Measurements from ENCODE around the gene MORN1. TPM values are rescaled to one million over a fixed set of nuclear protein-coding genes. Genes with fewer than 3 reads are reported as not detected.

MORN1 gene
- total and polyA plus RNA-seq, 10 donors, result 1.9 to 13.5 (median 6.9) TPM

- H3K36me3 ChIP-seq, result no peaks in the 10 kb centered on the region
- TF ChIP-seq POLR2AphosphoS5 (IDR thresholded peaks at IDR 0.05) (no peak), POLR2A (IDR thresholded peaks at IDR 0.05) (no peak), CTCF (IDR thresholded peaks at IDR 0.05 in 8 of 11, conservative IDR thresholded peaks at IDR 0.05 in 3 of 11) (no peak)
- H3K27ac ChIP-seq, result no peak overlapping the region
- H3K9me3 ChIP-seq, result no peaks in the 10 kb centered on the region
- no peaks in the 10 kb centered on the region for H3K27me3 ChIP-seq (replicated peaks in 1 of 7)
- DNase-seq, result peak; percentile 66
- no peak overlapping the region for H3K4me3 ChIP-seq
- intact Hi-C loops (cut with DNase I; ENCODE audit: low total_unique reads), result no loop called here
- WGBS, 5 donors, result 82 to 91% (median 85%) methylated on average over 8 to 10 of the region's 10 CpGs
- no peaks in the 10 kb centered on the region for H3K4me1 ChIP-seq
These were observed 40.9 kb downstream of the MORN1 start for GRCh38 chr1:2350501-2350900.

GRCh38 chr1:2349806-2350205, 41.5 kb downstream of the MORN1 start:
- 86 to 93% (median 88%) methylated on average over 9 of the region's 9 CpGs for WGBS, 5 donors
- TF ChIP-seq POLR2A (IDR thresholded peaks at IDR 0.05), result no peak
- TF ChIP-seq POLR2AphosphoS5 (IDR thresholded peaks at IDR 0.05), result no peak
- TF ChIP-seq CTCF (IDR thresholded peaks at IDR 0.05 in 8 of 11, conservative IDR thresholded peaks at IDR 0.05 in 3 of 11), result no peak
- no peak overlapping the region for H3K27ac ChIP-seq

GRCh38 chr1:2348346-2349325, 42.7 kb downstream of the MORN1 start:
- TF ChIP-seq POLR2AphosphoS5 (IDR thresholded peaks at IDR 0.05) (no peak), POLR2A (IDR thresholded peaks at IDR 0.05) (no peak), CTCF (IDR thresholded peaks at IDR 0.05 in 8 of 11, conservative IDR thresholded peaks at IDR 0.05 in 3 of 11) (no peak)
- Histone ChIP-seq H3K36me3 (no peaks in the 10 kb centered on the region), H3K4me1 (no peaks in the 10 kb centered on the region), H3K27ac (no peak overlapping the region), H3K27me3 (replicated peaks in 1 of 7) (no peaks in the 10 kb centered on the region), H3K9me3 (no peaks in the 10 kb centered on the region), H3K4me3 (no peak overlapping the region)
- intact Hi-C loops (cut with DNase I; ENCODE audit: low total_unique reads), result no loop called here
- DNase-seq, result peak; percentile 51
- WGBS, 5 donors, result 90 to 95% (median 92%) methylated on average over 42 to 59 of the region's 59 CpGs

More at GRCh38 chr1:2349806-2350205, 41.5 kb downstream of the MORN1 start:
- Histone ChIP-seq H3K36me3 (no peaks in the 10 kb centered on the region), H3K9me3 (no peaks in the 10 kb centered on the region), H3K4me3 (no peak overlapping the region), H3K27me3 (replicated peaks in 1 of 7) (no peaks in the 10 kb centered on the region), H3K4me1 (no peaks in the 10 kb centered on the region)
- peak; percentile 43 for DNase-seq
- intact Hi-C loops (cut with DNase I; ENCODE audit: low total_unique reads), result no loop called here

- WGBS, 5 donors, result 83 to 90% (median 85%) methylated on average over 13 to 23 of the region's 23 CpGs
- no peak for DNase-seq
These were observed 43.5 kb downstream of the MORN1 start for GRCh38 chr1:2347896-2348295.

More at GRCh38 chr1:2347896-2348295, 43.5 kb downstream of the MORN1 start:
- TF ChIP-seq POLR2A (IDR thresholded peaks at IDR 0.05), result no peak
- no peak for TF ChIP-seq CTCF (IDR thresholded peaks at IDR 0.05 in 8 of 11, conservative IDR thresholded peaks at IDR 0.05 in 3 of 11)
- TF ChIP-seq POLR2AphosphoS5 (IDR thresholded peaks at IDR 0.05), result no peak
- Histone ChIP-seq H3K36me3 (no peaks in the 10 kb centered on the region), H3K27ac (no peak overlapping the region), H3K27me3 (replicated peaks in 1 of 7) (no peaks in the 10 kb centered on the region), H3K9me3 (no peaks in the 10 kb centered on the region), H3K4me1 (no peaks in the 10 kb centered on the region), H3K4me3 (no peak overlapping the region)
- intact Hi-C loops (cut with DNase I; ENCODE audit: low total_unique reads), result no loop called here
